ENCODE measurements around the gene ASPG. TPM values are rescaled to one million over a fixed set of nuclear protein-coding genes. Genes with fewer than 3 reads are reported as not detected.

The ASPG gene
- total and polyA plus RNA-seq, 5 donors from 2014 or later, result not detected

- Histone ChIP-seq H3K27me3 (ENCODE audit: control insufficient read depth, insufficient read depth, low read length) (no peaks in the 10 kb centered on the region), H3K4me1 (ENCODE audit: control insufficient read depth, insufficient read depth, low read length, poor library complexity, severe bottlenecking) (no peaks in the 10 kb centered on the region), H3K9me3 (ENCODE audit: control insufficient read depth in 2 of 2, low read length in 2 of 2) (no peaks in the 10 kb centered on the region), H3K36me3 (ENCODE audit: control insufficient read depth, insufficient read depth, low read length) (no peaks in the 10 kb centered on the region), H3K27ac (ENCODE audit: insufficient read depth, low read length, poor library complexity, severe bottlenecking) (no peak overlapping the region), H3K4me3 (ENCODE audit: low read depth, low read length) (no peak overlapping the region)
- peaks cover 0 to 1% (median 0%) of the 10 kb centered on the region in 7 donors for H3K9me3 Mint-ChIP-seq
- peaks cover 5% of the 10 kb centered on the region for H3K27me3 Mint-ChIP-seq
- no peak overlapping the region for H3K4me3 Mint-ChIP-seq
- ATAC-seq (ENCODE audit: low read depth in 2 of 2) (no peak), DNase-seq (no peak)
- no peaks in the 10 kb centered on the region for H3K4me1 Mint-ChIP-seq
- no peaks in the 10 kb centered on the region for H3K36me3 Mint-ChIP-seq
- no peak overlapping the region for H3K27ac Mint-ChIP-seq
Observed at GRCh38 chr14:104154246-104154645, 68.7 kb downstream of the ASPG start.

- Mint-ChIP-seq H3K4me1 (no peaks in the 10 kb centered on the region), H3K27ac (no peak overlapping the region), H3K4me3 (no peak overlapping the region), H3K9me3 (peaks cover 0 to 1% (median 0%) of the 10 kb centered on the region in 7 donors), H3K27me3 (peaks cover 5% of the 10 kb centered on the region), H3K36me3 (no peaks in the 10 kb centered on the region)
- Histone ChIP-seq H3K4me3 (ENCODE audit: low read depth, low read length) (no peak overlapping the region), H3K4me1 (ENCODE audit: control insufficient read depth, insufficient read depth, low read length, poor library complexity, severe bottlenecking) (no peaks in the 10 kb centered on the region), H3K9me3 (ENCODE audit: control insufficient read depth in 2 of 2, low read length in 2 of 2) (no peaks in the 10 kb centered on the region), H3K27me3 (ENCODE audit: control insufficient read depth, insufficient read depth, low read length) (no peaks in the 10 kb centered on the region), H3K27ac (ENCODE audit: insufficient read depth, low read length, poor library complexity, severe bottlenecking) (no peak overlapping the region), H3K36me3 (ENCODE audit: control insufficient read depth, insufficient read depth, low read length) (no peaks in the 10 kb centered on the region)
- ATAC-seq (ENCODE audit: low read depth in 2 of 2) (no peak), DNase-seq (no peak)
Observed at GRCh38 chr14:104155513-104155912, 70.0 kb downstream of the ASPG start.

GRCh38 chr14:104156142-104156541 is 70.6 kb downstream of the ASPG start:
- H3K27ac Mint-ChIP-seq, result no peak overlapping the region
- H3K27me3 Mint-ChIP-seq, result peaks cover 5% of the 10 kb centered on the region
- Histone ChIP-seq H3K9me3 (ENCODE audit: control insufficient read depth in 2 of 2, low read length in 2 of 2) (no peaks in the 10 kb centered on the region), H3K4me1 (ENCODE audit: control insufficient read depth, insufficient read depth, low read length, poor library complexity, severe bottlenecking) (no peaks in the 10 kb centered on the region), H3K27ac (ENCODE audit: insufficient read depth, low read length, poor library complexity, severe bottlenecking) (no peak overlapping the region), H3K36me3 (ENCODE audit: control insufficient read depth, insufficient read depth, low read length) (no peaks in the 10 kb centered on the region), H3K27me3 (ENCODE audit: control insufficient read depth, insufficient read depth, low read length) (no peaks in the 10 kb centered on the region), H3K4me3 (ENCODE audit: low read depth, low read length) (no peak overlapping the region)
- no peaks in the 10 kb centered on the region for H3K36me3 Mint-ChIP-seq
- DNase-seq (no peak), ATAC-seq (ENCODE audit: low read depth in 2 of 2) (no peak)
- H3K4me3 Mint-ChIP-seq, result no peak overlapping the region
- H3K9me3 Mint-ChIP-seq, result peaks cover 0 to 1% (median 0%) of the 10 kb centered on the region in 7 donors
- H3K4me1 Mint-ChIP-seq, result no peaks in the 10 kb centered on the region

- Mint-ChIP-seq H3K4me3 (no peak overlapping the region), H3K36me3 (no peaks in the 10 kb centered on the region), H3K27ac (no peak overlapping the region), H3K9me3 (peaks cover 0 to 1% (median 0%) of the 10 kb centered on the region in 7 donors), H3K4me1 (no peaks in the 10 kb centered on the region), H3K27me3 (peaks cover 5% of the 10 kb centered on the region)
- H3K4me1 ChIP-seq (ENCODE audit: control insufficient read depth, insufficient read depth, low read length, poor library complexity, severe bottlenecking), result no peaks in the 10 kb centered on the region
- no peak overlapping the region for H3K4me3 ChIP-seq (ENCODE audit: low read depth, low read length)
- no peak overlapping the region for H3K27ac ChIP-seq (ENCODE audit: insufficient read depth, low read length, poor library complexity, severe bottlenecking)
- DNase-seq (no peak), ATAC-seq (ENCODE audit: low read depth in 2 of 2) (no peak)
- no peaks in the 10 kb centered on the region for H3K36me3 ChIP-seq (ENCODE audit: control insufficient read depth, insufficient read depth, low read length)
- H3K27me3 ChIP-seq (ENCODE audit: control insufficient read depth, insufficient read depth, low read length), result no peaks in the 10 kb centered on the region
- no peaks in the 10 kb centered on the region for H3K9me3 ChIP-seq (ENCODE audit: control insufficient read depth in 2 of 2, low read length in 2 of 2)
Observed at GRCh38 chr14:104157016-104157928, 71.8 kb downstream of the ASPG start.

- H3K4me1 ChIP-seq (ENCODE audit: control insufficient read depth, insufficient read depth, low read length, poor library complexity, severe bottlenecking), result no peaks in the 10 kb centered on the region
- no peak for ATAC-seq (ENCODE audit: low read depth in 2 of 2)
- no peak overlapping the region for H3K27ac Mint-ChIP-seq
Observed at GRCh38 chr14:104158827-104159798, 73.6 kb downstream of the ASPG start.

GRCh38 chr14:104159990-104160389 is 74.5 kb downstream of the ASPG start:
- no peaks in the 10 kb centered on the region for H3K36me3 Mint-ChIP-seq
- DNase-seq (no peak), ATAC-seq (ENCODE audit: low read depth in 2 of 2) (no peak)
- H3K4me3 ChIP-seq (ENCODE audit: low read depth, low read length), result no peak overlapping the region
- H3K27me3 ChIP-seq (ENCODE audit: control insufficient read depth, insufficient read depth, low read length), result no peaks in the 10 kb centered on the region
- H3K9me3 Mint-ChIP-seq, result peaks cover 0 to 1% (median 0%) of the 10 kb centered on the region in 7 donors
- H3K4me1 ChIP-seq (ENCODE audit: control insufficient read depth, insufficient read depth, low read length, poor library complexity, severe bottlenecking), result no peaks in the 10 kb centered on the region
- H3K4me3 Mint-ChIP-seq, result no peak overlapping the region
- H3K9me3 ChIP-seq (ENCODE audit: control insufficient read depth in 2 of 2, low read length in 2 of 2), result no peaks in the 10 kb centered on the region
- H3K27ac ChIP-seq (ENCODE audit: insufficient read depth, low read length, poor library complexity, severe bottlenecking), result no peak overlapping the region
- no peaks in the 10 kb centered on the region for H3K27me3 Mint-ChIP-seq
- no peaks in the 10 kb centered on the region for H3K36me3 ChIP-seq (ENCODE audit: control insufficient read depth, insufficient read depth, low read length)
- H3K4me1 Mint-ChIP-seq, result no peaks in the 10 kb centered on the region
- H3K27ac Mint-ChIP-seq, result no peak overlapping the region

More at GRCh38 chr14:104158827-104159798, 73.6 kb downstream of the ASPG start:
- no peak for DNase-seq
- Mint-ChIP-seq H3K27me3 (no peaks in the 10 kb centered on the region), H3K4me3 (no peak overlapping the region), H3K4me1 (no peaks in the 10 kb centered on the region), H3K36me3 (no peaks in the 10 kb centered on the region), H3K9me3 (peaks cover 0 to 1% (median 0%) of the 10 kb centered on the region in 7 donors)
- no peaks in the 10 kb centered on the region for H3K27me3 ChIP-seq (ENCODE audit: control insufficient read depth, insufficient read depth, low read length)
- no peaks in the 10 kb centered on the region for H3K36me3 ChIP-seq (ENCODE audit: control insufficient read depth, insufficient read depth, low read length)
- no peaks in the 10 kb centered on the region for H3K9me3 ChIP-seq (ENCODE audit: control insufficient read depth in 2 of 2, low read length in 2 of 2)
- no peak overlapping the region for H3K27ac ChIP-seq (ENCODE audit: insufficient read depth, low read length, poor library complexity, severe bottlenecking)
- H3K4me3 ChIP-seq (ENCODE audit: low read depth, low read length), result no peak overlapping the region

- no peaks in the 10 kb centered on the region for H3K36me3 Mint-ChIP-seq
- DNase-seq, result no peak
Observed at GRCh38 chr14:104161602-104162367, 76.3 kb downstream of the ASPG start.

More at GRCh38 chr14:104161602-104162367, 76.3 kb downstream of the ASPG start:
- no peaks in the 10 kb centered on the region for H3K27me3 ChIP-seq (ENCODE audit: control insufficient read depth, insufficient read depth, low read length)
- H3K27me3 Mint-ChIP-seq, result no peaks in the 10 kb centered on the region
- no peaks in the 10 kb centered on the region for H3K9me3 Mint-ChIP-seq
- ATAC-seq (ENCODE audit: low read depth in 2 of 2), result no peak
- H3K4me3 Mint-ChIP-seq, result no peak overlapping the region
- H3K27ac ChIP-seq (ENCODE audit: insufficient read depth, low read length, poor library complexity, severe bottlenecking), result no peak overlapping the region
- H3K4me1 ChIP-seq (ENCODE audit: control insufficient read depth, insufficient read depth, low read length, poor library complexity, severe bottlenecking), result no peaks in the 10 kb centered on the region
- no peak overlapping the region for H3K4me3 ChIP-seq (ENCODE audit: low read depth, low read length)
- no peaks in the 10 kb centered on the region for H3K9me3 ChIP-seq (ENCODE audit: control insufficient read depth in 2 of 2, low read length in 2 of 2)
- peak overlapping the region in 1 of 3 donors; percentile 43 for H3K27ac Mint-ChIP-seq
- no peaks in the 10 kb centered on the region for H3K4me1 Mint-ChIP-seq
- no peaks in the 10 kb centered on the region for H3K36me3 ChIP-seq (ENCODE audit: control insufficient read depth, insufficient read depth, low read length)

All from CD4-positive, CD25-positive, alpha-beta regulatory T cell (primary cell).